HG02798 (cell line): Measurements from ENCODE around the gene KLHL22.

Experiments
- ATAC-seq: cut with Tn5 transposase; IDR thresholded peaks from one replicate; pipeline ENCODE4 v1.9.1; 2021; ENCODE audit warnings: mild to moderate bottlenecking; ENCODE audit not compliant: unreplicated experiment, poor library complexity

KLHL22 gene

DNA sequence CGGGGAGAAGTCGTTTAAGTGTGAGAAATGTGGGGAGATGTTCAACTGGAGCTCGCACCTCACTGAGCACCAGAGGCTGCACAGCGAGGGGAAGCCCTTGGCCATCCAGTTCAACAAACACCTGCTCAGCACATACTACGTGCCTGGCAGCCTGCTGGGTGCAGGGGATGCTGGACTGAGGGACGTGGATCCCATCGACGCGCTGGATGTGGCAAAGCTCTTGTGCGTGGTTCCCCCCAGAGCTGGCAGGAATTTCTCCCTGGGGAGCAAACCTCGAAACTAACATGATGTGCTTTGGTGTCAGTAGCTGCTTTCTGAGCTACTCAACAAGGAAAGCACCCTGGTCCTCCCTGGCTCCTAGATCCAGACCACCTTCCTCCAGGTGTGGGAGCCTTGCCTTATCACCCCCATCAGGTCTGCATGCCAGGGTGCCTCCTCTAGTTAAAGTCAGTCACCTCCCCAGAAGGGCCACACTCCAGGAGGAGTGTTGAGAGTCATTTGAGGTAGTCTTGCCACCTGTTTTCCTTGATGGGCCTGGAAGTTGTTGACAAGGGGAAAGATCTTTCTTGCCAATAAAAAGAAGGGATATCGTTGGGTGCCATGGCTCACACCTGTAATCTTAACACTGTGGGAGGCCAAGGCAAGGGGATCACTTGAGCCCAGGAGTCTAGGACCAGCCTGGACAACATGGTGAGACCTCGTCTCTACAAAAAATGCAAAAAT, 88.7 kb downstream of the KLHL22 start:
- ATAC-seq: no peak

DNA sequence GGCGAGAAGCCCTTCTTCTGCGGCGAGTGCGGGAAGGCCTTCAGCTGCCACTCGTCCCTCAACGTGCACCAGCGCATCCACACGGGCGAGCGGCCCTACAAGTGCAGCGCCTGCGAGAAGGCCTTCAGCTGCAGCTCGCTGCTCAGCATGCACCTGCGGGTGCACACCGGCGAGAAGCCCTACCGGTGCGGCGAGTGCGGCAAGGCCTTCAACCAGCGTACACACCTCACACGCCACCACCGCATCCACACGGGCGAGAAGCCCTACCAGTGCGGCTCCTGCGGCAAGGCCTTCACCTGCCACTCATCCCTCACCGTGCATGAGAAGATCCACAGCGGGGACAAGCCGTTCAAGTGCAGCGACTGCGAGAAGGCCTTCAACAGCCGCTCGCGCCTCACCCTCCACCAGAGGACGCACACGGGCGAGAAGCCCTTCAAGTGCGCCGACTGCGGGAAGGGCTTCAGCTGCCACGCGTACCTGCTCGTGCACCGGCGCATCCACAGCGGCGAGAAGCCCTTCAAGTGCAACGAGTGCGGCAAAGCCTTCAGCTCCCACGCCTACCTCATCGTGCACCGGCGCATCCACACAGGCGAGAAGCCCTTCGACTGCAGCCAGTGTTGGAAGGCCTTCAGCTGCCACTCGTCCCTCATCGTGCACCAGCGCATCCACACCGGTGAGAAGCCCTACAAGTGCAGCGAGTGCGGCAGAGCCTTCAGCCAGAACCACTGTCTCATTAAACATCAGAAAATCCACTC, 89.5 kb downstream of the KLHL22 start:
- no peak for ATAC-seq

DNA sequence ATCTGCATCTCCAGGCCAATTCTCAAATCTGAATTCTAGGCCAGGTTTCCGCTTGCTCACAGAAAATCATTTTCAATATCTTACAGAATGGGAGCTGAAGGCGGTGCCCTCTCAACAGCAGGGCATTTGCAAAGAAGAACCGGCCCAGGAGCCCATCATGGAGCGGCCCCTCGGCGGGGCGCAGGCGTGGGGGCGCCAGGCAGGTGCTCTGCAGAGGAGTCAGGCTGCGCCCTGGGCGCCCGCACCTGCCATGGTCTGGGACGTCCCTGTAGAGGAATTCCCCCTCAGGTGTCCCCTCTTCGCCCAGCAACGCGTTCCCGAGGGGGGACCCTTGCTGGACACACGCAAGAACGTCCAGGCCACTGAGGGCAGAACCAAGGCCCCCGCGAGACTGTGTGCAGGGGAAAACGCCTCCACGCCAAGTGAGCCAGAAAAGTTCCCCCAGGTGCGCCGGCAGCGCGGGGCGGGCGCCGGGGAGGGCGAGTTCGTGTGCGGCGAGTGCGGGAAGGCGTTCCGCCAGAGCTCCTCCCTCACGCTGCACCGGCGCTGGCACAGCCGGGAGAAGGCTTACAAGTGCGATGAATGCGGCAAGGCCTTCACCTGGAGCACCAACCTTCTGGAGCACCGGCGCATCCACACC, 90.2 kb downstream of the KLHL22 start:
- no peak for ATAC-seq

DNA sequence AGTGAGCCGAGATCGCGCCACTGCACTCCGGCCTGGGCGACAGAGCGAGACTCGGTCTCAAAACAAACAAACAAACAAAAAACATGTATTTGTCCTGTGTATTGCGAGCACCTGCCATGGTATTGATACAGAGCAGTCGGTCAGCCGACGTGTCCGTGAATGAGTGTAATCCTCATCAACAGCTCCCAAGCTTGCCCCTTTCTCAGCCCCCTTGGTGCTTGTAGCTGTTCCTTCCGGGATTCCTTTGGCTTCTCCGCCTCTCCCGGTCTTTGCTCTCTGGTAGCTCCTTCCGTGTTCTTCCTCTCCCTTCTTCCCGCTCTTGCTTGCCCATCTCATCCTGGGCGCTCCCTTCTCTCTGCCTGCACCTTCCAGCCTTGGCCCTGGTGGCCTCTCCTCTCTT, 90.7 kb downstream of the KLHL22 start:
- ATAC-seq: no peak

DNA sequence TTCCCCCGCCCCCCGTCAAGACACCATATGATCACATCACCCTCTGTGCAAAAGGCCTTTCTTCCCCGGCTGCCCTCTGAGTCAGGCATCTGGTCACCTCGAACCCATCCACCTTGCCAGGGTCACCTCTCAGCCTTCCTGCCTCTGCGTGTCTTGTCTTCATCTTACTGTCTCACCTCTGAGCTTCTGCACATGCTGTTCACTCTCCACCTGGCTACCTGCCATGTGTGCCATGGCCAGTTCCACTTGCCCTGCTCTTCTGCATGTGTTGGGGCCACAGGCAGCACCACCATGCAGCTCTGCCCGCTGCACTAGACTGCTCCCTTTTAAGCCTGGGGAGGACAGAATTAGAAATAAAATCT, 91.8 kb downstream of the KLHL22 start:
- ATAC-seq: no peak

DNA sequence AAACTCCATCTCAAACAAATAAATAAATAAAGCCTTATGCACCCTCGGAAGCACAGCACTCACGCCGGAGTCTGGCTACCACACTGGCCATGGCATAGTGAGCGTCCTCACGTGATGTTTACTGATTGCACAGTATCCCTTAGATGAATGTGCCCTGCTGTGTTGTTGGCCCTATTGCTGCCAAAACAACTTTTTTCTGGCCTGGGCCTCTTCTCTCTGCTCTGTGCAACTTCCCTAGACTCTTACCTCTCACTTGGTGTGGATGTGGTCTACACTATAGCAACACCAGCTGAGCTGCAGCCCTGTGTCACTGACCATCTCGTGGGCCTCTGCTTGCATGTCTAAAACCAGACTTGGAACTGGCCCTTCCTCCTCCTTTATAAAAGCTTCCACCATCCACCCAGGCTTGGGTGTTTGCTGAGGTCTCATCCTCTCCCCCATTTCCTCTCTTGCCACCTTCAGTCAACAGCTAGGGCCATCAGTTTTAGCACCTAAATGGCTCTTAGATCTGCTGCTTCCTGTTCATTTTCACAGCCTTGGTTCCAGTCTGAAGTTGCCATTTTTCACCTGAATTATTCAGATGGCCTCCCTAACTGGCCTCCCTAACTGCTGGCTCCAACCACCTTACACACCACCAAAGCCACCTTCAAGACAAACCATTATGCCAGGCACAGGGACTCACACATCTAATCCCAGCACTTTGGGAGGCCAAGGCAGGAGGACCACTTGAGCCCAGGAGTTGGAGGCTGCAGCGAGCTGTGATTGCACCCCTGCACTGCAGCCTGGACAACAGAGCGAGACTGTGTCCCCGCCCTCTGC, 92.4 kb downstream of the KLHL22 start:
- no peak for ATAC-seq

DNA sequence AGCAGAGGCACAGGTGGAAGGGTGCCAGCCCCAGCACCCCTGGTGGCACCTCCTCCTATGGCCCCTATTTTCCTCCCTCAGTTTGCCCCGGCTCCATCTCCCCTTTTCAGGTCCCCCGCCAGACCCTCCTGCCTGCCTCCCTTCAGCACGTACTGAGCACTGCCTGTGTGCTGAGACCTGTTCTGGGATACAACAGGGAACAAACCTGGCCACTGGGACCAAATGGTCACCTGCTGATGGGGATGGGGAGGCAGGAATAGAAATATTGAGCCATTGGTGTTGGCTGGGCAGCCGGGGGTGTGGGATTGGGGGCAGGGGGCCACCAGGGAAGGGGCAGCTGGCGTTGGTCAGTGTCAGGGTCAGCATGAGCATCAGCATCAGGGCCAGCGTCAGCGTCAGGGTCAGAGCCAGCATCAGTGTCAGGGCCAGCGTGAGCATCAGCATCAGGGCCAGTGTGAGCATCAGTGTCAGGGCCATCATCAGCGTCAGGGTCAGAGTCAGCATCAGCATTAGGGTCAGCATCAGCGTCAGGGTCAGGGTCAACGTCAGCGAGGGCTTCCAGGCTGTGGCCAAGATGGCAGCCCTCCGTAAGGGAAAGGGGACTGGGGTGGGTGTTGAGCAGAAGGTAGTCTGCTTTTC, 94.1 kb downstream of the KLHL22 start:
- no peak for ATAC-seq

DNA sequence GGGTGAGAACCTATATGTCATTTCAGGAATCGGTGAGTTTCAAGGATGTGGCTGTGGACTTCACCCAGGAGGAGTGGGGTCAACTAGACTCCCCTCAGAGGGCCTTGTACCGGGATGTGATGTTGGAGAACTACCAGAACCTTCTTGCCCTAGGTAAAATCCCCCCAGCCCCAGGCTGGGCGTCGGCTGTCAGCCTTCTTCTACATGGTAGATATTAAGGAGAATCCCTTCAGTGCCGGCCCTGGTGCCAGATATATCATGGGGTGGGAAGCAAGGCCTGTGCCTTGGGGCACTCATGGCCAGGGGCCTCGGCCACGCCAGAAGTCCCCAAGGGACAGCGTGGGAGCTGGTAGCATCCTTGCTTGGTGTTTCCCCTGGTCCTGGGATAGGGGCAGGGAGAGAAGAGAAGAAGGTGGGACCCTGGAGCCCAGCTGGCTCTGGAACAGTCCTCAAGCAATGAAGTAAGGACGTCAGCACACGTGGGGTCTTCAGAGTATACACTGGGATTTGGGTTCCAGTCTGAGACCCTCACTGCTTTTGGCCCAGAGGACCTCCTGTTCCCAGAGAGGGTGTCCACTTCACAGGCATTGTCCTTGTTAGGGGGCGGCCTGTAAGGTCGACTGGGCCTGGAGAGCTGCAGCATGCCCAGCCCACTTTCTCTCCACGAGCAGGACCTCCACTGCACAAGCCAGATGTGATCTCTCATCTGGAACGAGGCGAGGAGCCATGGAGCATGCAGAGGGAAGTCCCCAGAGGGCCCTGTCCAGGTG, 94.8 kb downstream of the KLHL22 start:
- ATAC-seq: no peak

DNA sequence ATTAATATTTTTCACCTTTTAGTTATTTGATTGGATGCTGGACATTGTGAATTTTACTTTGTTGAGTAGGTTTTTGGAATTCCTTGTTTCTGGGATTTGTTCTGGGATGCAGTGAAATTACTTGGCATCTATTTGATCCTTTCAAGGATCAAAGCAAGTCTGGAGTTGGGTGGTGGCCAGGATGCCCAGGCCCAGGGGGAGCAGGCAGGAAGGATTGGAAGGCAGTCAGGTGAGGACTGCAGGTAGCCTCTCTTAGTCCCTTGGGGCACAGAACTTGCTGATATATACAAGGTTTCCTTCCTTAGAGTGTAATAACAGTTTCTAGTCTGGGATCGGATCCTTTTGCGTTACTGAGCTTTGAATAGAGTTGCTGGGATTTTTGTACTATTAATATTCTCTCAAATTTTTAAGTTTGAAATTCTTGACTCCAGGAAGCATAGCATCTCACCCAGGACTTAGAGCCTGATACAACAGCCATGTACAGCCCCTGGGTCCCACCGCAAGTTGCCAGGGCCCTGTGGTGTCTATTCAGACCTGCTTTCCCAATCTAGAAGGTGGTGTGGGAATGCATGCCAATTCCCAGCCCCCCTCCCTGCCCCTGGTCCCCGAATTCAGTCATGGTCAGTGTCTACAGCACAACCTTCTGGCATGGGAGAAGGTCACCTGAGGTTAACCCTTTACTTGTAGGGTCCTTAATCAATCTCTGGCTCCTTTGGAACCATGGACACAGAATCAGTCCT, 95.6 kb downstream of the KLHL22 start:
- no peak for ATAC-seq

DNA sequence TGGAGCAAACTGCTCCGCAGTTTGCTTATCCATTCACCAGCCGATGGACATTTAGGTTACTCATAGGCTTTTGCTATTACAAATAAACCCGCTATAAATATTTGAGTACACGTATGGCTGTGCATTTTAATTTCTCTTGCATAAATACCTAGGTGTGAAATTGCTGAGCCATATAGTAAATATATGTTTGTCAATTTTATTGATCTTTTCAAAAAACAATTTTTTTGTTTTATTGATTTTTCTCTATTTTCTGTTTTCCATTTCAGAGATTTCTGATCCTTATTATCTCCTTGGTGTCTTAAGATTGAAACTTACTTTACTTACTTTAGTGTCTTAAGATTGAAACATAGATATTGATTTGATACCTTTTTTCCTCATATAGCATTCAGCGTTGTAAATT, 97.2 kb downstream of the KLHL22 start:
- ATAC-seq: no peak

DNA sequence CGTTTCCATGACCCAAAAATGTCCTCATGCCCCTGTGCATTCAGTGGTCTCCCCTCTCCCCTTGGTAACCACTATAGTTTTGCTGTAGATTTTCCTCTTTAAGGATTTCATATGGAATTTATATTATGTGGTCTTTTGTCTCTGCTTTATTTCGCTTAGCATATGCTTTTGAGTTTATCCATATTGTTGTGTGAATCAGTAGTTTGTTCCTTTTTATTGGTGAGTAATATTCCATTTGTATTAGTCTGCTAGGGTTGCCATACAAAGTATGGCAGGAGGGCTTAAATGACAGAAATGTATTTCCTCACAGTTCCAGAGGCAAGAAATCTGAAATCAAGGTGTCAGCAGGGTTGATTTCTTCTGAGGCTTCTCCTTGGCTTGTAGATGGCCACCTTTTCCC, 98.1 kb downstream of the KLHL22 start:
- no peak for ATAC-seq

DNA sequence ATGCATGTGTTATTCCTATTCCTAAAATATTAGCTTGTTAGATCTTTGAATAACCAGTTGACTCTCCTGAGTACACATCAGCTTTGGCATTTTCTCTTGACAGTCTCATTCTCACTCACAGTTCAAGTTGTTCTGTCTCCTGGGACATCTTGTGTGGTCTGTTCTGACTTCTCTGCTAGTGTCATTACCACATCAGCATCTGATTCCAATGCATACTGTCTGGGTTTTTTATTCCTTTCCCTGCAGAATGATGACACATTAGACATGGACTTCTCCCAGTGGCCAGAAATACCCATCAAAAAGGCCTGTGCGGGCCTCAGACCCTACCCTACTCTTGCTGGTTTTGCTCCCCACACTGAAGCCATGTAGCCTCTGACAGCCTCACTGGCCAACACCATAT, 99.0 kb downstream of the KLHL22 start:
- ATAC-seq: no peak

DNA sequence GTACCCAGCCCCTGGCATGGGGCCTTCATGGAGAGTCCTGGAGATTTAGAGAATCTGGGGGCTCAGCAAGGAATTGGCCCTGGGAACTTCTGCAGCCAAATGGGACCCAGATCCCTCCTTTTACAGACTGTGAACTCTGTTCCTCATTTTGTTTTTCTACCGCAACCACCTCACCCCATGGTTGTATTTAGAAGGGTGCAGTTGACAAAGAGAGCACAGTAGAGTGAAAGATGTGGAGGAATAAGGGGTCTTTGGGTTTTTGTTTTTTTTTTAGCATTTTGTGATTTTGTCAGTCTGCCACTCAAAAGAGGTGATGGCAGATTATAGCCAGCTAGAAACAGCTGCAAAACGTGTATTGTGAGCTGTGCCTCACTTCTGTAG, 99.7 kb downstream of the KLHL22 start:
- no peak for ATAC-seq

DNA sequence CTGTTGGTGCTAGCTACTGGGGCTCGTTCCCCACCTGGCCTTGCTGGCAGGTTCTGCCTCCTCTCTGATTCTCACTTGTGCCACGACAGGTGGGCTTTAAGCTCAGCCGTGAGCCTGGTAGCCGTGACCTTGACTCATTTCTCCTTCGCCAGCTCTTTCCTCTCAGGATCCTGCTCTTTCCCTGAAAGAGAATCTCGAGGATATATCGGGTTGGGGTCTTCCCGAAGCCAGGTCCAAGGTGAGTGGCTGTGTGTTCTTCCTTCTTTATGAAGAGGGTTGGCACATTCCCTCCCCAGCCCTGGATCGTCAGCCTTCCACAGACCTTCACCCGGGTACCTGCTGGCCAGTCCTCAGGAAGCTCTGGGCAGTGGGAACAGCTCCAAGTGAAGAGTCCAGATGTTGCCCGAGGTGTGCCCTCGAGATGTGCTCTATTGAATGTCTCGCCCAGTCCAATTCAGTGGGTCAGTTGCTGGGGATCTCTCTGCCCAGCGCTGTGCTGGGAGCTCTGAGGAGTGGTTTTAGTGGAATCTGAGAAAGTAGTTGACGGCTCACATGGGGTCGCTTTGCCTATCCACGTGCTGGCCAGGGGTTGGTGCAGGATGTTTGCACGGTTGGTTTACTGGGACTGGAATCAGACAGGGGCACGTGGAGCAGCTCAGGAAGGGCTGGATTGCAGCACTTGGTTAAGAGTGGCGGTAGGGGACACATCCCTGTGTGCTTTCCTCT, 100.3 kb downstream of the KLHL22 start:
- no peak for ATAC-seq

DNA sequence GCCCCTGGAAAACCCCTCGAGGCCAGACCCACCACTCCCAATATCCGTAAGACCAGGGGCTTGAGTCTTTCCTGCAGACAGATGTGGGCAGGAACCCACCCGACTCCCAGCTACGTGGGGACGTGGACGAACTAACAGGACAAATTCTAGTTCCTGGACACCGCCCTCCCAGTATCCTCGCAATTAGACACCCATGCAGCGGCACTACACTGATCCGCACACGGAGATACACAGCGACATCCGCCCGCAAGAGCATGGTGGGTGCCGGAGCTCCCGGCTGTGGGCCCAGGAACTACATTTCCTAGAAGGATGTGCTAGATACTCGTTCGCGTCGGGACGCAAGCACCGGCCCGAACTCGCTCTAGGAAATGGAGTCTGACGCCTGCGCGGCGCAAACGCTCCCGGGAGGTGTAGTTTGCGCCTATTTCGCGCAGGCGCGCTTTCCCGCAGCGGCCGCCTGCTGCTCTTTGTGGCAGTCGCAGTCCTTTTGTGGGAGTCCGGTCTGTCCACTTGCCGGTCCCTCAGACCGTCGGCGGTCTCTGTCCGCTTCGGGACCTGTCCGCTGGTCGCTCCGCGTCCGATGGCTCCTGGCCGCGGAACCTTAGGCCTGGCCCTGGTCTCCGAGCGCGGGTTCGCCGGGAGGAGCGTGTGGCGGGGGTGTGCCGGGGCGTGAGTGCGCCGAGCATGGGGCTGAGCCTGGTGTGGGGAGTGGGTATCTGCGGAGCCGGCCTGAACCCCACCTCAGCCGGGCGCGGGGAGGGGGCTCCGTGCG, 101.7 kb downstream of the KLHL22 start, which contains the start of gene ZNF74:
Gene ZNF74 (plus strand): TSS at position 447 of the 772 bp plus-strand sequence. CDS start 478 bp downstream, outside the sequence.
- peak; percentile 79 for ATAC-seq

DNA sequence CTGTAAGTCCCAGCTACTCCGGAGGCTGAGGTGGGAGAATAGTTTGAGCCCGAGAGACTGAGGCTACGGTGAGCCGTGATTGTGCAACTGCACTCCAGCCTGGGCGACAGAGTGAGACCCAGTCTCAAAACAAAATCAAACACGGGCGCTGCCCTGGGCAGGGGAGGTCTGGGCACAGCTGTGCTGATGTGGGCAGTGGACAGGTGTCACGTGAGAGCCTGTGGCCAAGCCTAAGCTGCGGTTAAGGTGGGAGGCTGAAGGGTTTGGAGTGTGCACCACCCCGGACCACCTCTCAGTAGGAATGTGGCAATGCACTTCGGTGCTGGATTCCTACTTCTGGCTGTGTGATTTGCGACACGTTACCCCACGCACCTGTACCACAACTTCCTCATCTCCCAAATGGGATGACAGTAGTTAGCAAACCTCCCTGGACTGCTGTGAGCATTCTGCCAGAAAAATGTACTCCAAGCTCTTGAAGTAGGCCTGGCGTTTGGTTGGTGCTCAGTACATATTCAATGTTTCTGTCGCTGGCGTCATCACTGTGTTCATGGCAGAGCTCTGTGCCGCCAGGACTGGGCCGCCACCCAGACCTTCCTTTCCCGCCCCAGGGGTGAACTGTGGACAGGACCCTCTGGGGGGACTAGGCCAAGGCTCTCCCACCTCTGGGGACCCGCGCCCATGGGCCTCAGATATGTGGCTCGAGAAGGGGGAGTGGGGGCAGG, 102.5 kb downstream of the KLHL22 start:
- no peak for ATAC-seq
